ENCODE measurements around the gene NCAM1.
"Not testable (repeated sequence)": the region's sequence is repeated elsewhere in the genome, so short reads cannot be mapped to it uniquely, and the experiment has no call there.

NCAM1 gene

GRCh38 chr11:113048820-113049768 lies 87.9 kb downstream of the NCAM1 start:
- no peak overlapping the region for H3K4me3 ChIP-seq (ENCODE audit: low read depth, low read length)
- DNase-seq (ENCODE audit: low read depth): no peak
- TF ChIP-seq CTCF (IDR thresholded peaks at IDR 0.05; ENCODE audit: control insufficient read depth, extremely low read depth, insufficient read depth): no peak

GRCh38 chr11:113053042-113053441 lies 91.8 kb downstream of the NCAM1 start:
- H3K4me3 ChIP-seq (ENCODE audit: low read depth, low read length); DNase-seq (ENCODE audit: low read depth): not testable (repeated sequence)

DNA sequence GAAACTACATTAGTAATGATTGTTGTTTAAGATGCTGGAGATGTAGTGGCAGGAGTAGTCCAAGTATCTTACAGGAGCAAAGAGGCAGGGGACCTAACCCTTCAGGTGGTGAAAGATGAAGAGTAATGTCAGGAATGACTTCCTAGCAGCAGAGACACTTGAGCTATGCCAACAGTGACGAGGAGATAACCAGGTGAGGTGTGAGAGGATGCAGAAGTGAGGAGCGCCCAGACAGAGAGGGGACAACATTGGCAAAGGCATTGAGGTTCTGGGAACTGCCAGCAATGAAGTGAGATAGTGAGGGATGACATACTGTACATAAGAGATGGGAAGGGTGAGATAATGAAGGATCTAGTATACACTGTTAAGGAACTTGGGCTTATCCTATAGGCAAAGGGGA lies 95.8 kb downstream of the NCAM1 start:
- TF ChIP-seq CTCF (IDR thresholded peaks at IDR 0.05; ENCODE audit: control insufficient read depth, extremely low read depth, insufficient read depth): no peak
- DNase-seq (ENCODE audit: low read depth): no peak
- no peak overlapping the region for H3K4me3 ChIP-seq (ENCODE audit: low read depth, low read length)

DNA sequence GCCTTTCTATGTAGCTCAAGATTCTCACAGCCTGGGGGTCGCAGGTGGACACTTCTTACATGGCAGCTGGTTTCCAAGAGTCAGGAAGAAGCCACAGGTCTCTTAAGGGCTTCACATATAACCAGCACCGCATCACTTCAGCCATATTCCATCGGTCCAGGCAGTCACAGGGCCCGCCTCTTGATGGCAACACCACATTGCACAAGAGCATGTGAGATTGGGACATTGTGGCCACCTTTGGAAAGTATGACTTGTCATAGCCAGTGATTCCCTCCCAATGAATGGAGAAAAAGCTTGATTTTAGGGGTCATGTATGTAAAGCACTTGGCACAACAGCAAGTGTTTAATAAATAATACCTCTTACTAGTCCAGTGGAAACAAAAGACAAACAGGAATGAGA lies 98.3 kb downstream of the NCAM1 start:
- no peak for TF ChIP-seq CTCF (IDR thresholded peaks at IDR 0.05; ENCODE audit: control insufficient read depth, extremely low read depth, insufficient read depth)
- no peak overlapping the region for H3K4me3 ChIP-seq (ENCODE audit: low read depth, low read length)
- DNase-seq (ENCODE audit: low read depth): no peak

GRCh38 chr11:113065330-113065729 lies 104.1 kb downstream of the NCAM1 start:
- no peak for DNase-seq (ENCODE audit: low read depth)
- no peak for TF ChIP-seq CTCF (IDR thresholded peaks at IDR 0.05; ENCODE audit: control insufficient read depth, extremely low read depth, insufficient read depth)
- H3K4me3 ChIP-seq (ENCODE audit: low read depth, low read length): no peak overlapping the region

- DNase-seq (ENCODE audit: low read depth): no peak
- TF ChIP-seq CTCF (IDR thresholded peaks at IDR 0.05; ENCODE audit: control insufficient read depth, extremely low read depth, insufficient read depth): no peak
- no peak overlapping the region for H3K4me3 ChIP-seq (ENCODE audit: low read depth, low read length)
These were observed 111.1 kb downstream of the NCAM1 start for GRCh38 chr11:113072237-113072858.

- H3K4me3 ChIP-seq (ENCODE audit: low read depth, low read length): no peak overlapping the region
- no peak for DNase-seq (ENCODE audit: low read depth)
- TF ChIP-seq CTCF (IDR thresholded peaks at IDR 0.05; ENCODE audit: control insufficient read depth, extremely low read depth, insufficient read depth): no peak
These were observed 112.2 kb downstream of the NCAM1 start for GRCh38 chr11:113073290-113073953.
